ENCODE results near the gene ECEL1.

DNA sequence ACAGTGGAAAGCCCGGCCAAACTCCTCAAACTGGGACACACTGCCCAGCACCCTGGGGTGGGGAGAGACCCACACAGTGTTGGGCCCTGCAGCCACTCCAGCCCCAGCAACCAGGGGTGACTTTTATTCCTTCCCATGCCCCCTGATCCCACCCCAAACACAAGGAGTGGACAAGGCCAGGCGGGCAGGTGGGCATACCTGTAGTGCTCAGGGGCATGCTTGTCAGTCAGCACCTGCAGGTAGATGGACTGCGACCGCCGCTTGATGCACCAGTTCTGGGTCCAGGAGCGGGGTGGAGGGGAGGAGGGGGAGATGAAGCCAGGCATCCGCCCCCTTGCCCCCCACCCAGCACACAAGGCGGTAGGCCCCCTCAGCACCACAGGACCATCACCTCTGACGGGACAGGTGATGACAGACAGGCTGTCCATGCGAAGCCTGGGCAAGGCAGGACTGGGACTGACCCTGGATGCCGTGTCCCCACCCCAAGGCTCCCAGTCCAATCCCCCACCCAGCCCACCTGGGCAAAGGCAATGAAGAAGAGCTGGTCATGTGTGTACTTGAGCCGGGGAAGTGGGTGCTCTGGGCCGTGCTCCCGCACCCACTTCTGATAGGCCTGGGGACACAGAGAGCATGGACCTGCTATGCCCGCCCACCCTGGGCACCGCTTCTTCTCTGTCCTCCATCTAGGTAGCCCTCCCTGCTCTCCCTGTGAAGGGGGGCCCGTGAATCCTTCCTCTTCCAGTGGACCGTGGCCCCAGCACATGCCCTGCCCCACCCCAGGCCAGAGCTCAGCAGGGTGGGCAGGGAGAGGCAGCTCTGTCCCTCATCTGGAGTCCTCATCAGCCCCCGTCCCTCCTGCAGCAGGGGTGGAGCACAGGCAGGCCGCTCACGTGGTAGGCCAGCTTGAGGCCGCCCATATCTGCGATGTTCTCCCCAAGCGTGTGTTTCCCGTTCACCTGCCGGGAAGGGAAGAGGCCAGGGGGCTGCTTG lies 7.1 kb downstream of the ECEL1 start:
- TF ChIP-seq, protein P1, sequence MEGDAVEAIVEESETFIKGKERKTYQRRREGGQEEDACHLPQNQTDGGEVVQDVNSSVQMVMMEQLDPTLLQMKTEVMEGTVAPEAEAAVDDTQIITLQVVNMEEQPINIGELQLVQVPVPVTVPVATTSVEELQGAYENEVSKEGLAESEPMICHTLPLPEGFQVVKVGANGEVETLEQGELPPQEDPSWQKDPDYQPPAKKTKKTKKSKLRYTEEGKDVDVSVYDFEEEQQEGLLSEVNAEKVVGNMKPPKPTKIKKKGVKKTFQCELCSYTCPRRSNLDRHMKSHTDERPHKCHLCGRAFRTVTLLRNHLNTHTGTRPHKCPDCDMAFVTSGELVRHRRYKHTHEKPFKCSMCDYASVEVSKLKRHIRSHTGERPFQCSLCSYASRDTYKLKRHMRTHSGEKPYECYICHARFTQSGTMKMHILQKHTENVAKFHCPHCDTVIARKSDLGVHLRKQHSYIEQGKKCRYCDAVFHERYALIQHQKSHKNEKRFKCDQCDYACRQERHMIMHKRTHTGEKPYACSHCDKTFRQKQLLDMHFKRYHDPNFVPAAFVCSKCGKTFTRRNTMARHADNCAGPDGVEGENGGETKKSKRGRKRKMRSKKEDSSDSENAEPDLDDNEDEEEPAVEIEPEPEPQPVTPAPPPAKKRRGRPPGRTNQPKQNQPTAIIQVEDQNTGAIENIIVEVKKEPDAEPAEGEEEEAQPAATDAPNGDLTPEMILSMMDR (conservative IDR thresholded peaks at IDR 0.05), result no peak
- TF ChIP-seq ZFX (IDR thresholded peaks at IDR 0.05), result no peak
